WTC11 (cell line): ENCODE data around the gene SLC17A8. TPM values are rescaled to one million over a fixed set of nuclear protein-coding genes. Genes with fewer than 3 reads are reported as not detected.

Source experiments
- ATAC-seq: fragments of 200-7000 bp; cut with Tn5 transposase; 2 replicates; pipeline ENCODE4 v1.10.0; 2021; ENCODE audit warnings: mild to moderate bottlenecking, moderate library complexity
- CTCF ChIA-PET: fragments of 300-600 bp; sonication (Branson Sonifier 250); formaldehyde crosslinking; loops from one replicate; lab custom pipeline; 2021; ENCODE audit warnings: antibody characterized with exemption; lab: Charles Lee
- POLR2A ChIA-PET: fragments of 350-600 bp; sonication (Branson Sonifier 250); formaldehyde crosslinking; loops from one replicate; lab custom pipeline; 2021; ENCODE audit warnings: antibody characterized with exemption; lab: Charles Lee
- DNase-seq: peaks from one replicate; pipeline ENCODE4 v3.0.0; 2021; ENCODE audit warnings: low spot score
- H3K27ac Mint-ChIP-seq: 2 replicates; pipeline ENCODE4 v1.8.0; 2021; ENCODE audit warnings: mixed read lengths
- H3K27me3 Mint-ChIP-seq: 2 replicates; pipeline ENCODE4 v1.8.0; 2021; ENCODE audit warnings: low read depth, mild to moderate bottlenecking, moderate library complexity, mixed read lengths
- H3K36me3 Mint-ChIP-seq: 2 replicates; pipeline ENCODE4 v1.8.0; 2021; ENCODE audit warnings: mixed read lengths
- H3K4me1 Mint-ChIP-seq: 2 replicates; pipeline ENCODE4 v1.8.0; 2022; ENCODE audit warnings: mixed read lengths
- H3K4me3 Mint-ChIP-seq: 2 replicates; pipeline ENCODE4 v1.8.0; 2021; ENCODE audit warnings: mild to moderate bottlenecking, moderate library complexity, mixed read lengths
- H3K9me3 Mint-ChIP-seq: 2 replicates; pipeline ENCODE4 v1.8.0; 2021; ENCODE audit warnings: mixed read lengths
- FOXK1 ChIP-seq: sonication (generic); formaldehyde crosslinking; IDR thresholded peaks from 2 replicates; pipeline ENCODE4 v1.8.0; 2022; ENCODE audit warnings: mild to moderate bottlenecking, moderate library complexity, missing genetic modification reagents
- FOXP1 ChIP-seq: sonication (generic); formaldehyde crosslinking; IDR thresholded peaks from 2 replicates; pipeline ENCODE4 v1.8.0; 2022; ENCODE audit warnings: missing genetic modification reagents, mild to moderate bottlenecking, moderate library complexity, borderline replicate concordance
- FOXP4 ChIP-seq: sonication (generic); formaldehyde crosslinking; IDR thresholded peaks from 2 replicates; pipeline ENCODE4 v1.8.0; 2022; ENCODE audit warnings: mild to moderate bottlenecking, missing genetic modification reagents
- KAT7 ChIP-seq: sonication (generic); formaldehyde crosslinking; IDR thresholded peaks from 2 replicates; pipeline ENCODE4 v1.8.1; 2023; ENCODE audit warnings: missing genetic modification reagents, mild to moderate bottlenecking, borderline replicate concordance
- MYBL2 ChIP-seq: sonication (generic); formaldehyde crosslinking; IDR thresholded peaks from 2 replicates; pipeline ENCODE4 v1.8.1; 2023; ENCODE audit warnings: mild to moderate bottlenecking, moderate library complexity, missing genetic modification reagents
- PRDM15 ChIP-seq: sonication (generic); formaldehyde crosslinking; IDR thresholded peaks from 2 replicates; pipeline ENCODE4 v1.8.0; 2022; ENCODE audit warnings: missing genetic modification reagents
- SMAD3 ChIP-seq: sonication (generic); formaldehyde crosslinking; IDR thresholded peaks from 2 replicates; pipeline ENCODE4 v1.8.0; 2022; ENCODE audit warnings: missing genetic modification reagents, mild to moderate bottlenecking, borderline replicate concordance
- ZNF263 ChIP-seq: sonication (generic); formaldehyde crosslinking; IDR thresholded peaks from 2 replicates; pipeline ENCODE4 v1.8.1; 2022; ENCODE audit warnings: low read depth, mild to moderate bottlenecking, moderate library complexity, missing genetic modification reagents
- ZNF317 ChIP-seq: sonication (generic); formaldehyde crosslinking; IDR thresholded peaks from 2 replicates; pipeline ENCODE4 v1.8.1; 2023; ENCODE audit warnings: low read depth, mild to moderate bottlenecking, moderate library complexity, missing genetic modification reagents, borderline replicate concordance
- ZNF416 ChIP-seq: fragments of 250-450 bp; sonication (Bioruptor Pico); IDR thresholded peaks from 2 replicates; pipeline ENCODE4 v1.9.0; 2021; ENCODE audit warnings: mild to moderate bottlenecking, inconsistent platforms
- total RNA-seq: library from RNA; stranded (reverse); gene quantifications from 3 replicates; pipeline ENCODE4 v1.2.3, GENCODE V29; 2021
- TF ChIP-seq, protein P1 (sequence below): sonication (generic); formaldehyde crosslinking; IDR thresholded peaks from 2 replicates; pipeline ENCODE4 v1.8.1; 2022; ENCODE audit warnings: mild to moderate bottlenecking, moderate library complexity, missing genetic modification reagents
- TF ChIP-seq, protein P2 (sequence below): fragments of 250-450 bp; sonication (Bioruptor Pico); IDR thresholded peaks from 2 replicates; pipeline ENCODE4 v2.1.2; 2022; ENCODE audit warnings: mild to moderate bottlenecking, moderate library complexity
- TF ChIP-seq, protein P3 (sequence below): sonication (generic); formaldehyde crosslinking; IDR thresholded peaks from 2 replicates; pipeline ENCODE4 v1.8.1; 2023; ENCODE audit warnings: mild to moderate bottlenecking, missing genetic modification reagents, moderate library complexity
- TF ChIP-seq, protein P4 (sequence below): sonication (generic); formaldehyde crosslinking; IDR thresholded peaks from 2 replicates; pipeline ENCODE4 v1.8.1; 2022; ENCODE audit warnings: missing genetic modification reagents, borderline replicate concordance

The SLC17A8 gene
- total RNA-seq, 1 experiment from 2014 or later, result 0.26 TPM

DNA sequence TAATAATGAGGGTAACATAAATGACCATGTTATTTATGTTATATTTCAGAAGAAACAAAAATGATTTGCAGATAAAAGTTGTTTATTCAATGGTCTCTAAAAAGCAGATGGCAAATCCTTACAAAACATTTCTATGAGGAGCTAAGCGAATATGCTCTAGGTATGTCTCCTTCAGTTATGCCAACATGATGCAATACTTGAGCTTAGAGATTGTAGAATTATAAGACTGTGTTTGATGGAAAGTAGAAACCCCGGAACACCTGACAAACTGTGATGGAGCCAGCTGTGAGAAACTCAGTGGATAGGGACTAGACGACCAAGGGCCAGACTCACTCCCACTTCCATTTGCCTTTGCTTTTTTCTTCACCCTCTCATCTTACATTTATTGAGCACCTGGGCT lies 99.0 kb downstream of the SLC17A8 start (continued):
- TF ChIP-seq, protein P1, sequence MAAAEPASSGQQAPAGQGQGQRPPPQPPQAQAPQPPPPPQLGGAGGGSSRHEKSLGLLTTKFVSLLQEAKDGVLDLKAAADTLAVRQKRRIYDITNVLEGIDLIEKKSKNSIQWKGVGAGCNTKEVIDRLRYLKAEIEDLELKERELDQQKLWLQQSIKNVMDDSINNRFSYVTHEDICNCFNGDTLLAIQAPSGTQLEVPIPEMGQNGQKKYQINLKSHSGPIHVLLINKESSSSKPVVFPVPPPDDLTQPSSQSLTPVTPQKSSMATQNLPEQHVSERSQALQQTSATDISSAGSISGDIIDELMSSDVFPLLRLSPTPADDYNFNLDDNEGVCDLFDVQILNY (CRISPR knock-in tag), result no peak
- no peak for TF ChIP-seq ZNF263 (CRISPR knock-in tag)

- POLR2A ChIA-PET, result no interaction called here
Observed at GRCh38 chr12:100458191-100458590, 101.3 kb downstream of the SLC17A8 start.

More at GRCh38 chr12:100458191-100458590, 101.3 kb downstream of the SLC17A8 start:
- CTCF ChIA-PET, result no interaction called here
- Mint-ChIP-seq H3K4me3 (no peak overlapping the region), H3K4me1 (peaks cover 10% of the 10 kb centered on the region), H3K9me3 (no peaks in the 10 kb centered on the region), H3K36me3 (no peaks in the 10 kb centered on the region), H3K27ac (no peak overlapping the region), H3K27me3 (no peaks in the 10 kb centered on the region)
- no peak for ATAC-seq
- DNase-seq, result no peak
- TF ChIP-seq FOXP1 (no peak), ZNF317 (no peak), FOXP4 (CRISPR knock-in tag) (no peak), FOXK1 (no peak), KAT7 (CRISPR knock-in tag) (no peak), MYBL2 (CRISPR knock-in tag) (no peak), SMAD3 (no peak), ZNF416 (no peak), PRDM15 (CRISPR knock-in tag) (no peak), ZNF263 (CRISPR knock-in tag) (no peak)
- TF ChIP-seq, protein P2, sequence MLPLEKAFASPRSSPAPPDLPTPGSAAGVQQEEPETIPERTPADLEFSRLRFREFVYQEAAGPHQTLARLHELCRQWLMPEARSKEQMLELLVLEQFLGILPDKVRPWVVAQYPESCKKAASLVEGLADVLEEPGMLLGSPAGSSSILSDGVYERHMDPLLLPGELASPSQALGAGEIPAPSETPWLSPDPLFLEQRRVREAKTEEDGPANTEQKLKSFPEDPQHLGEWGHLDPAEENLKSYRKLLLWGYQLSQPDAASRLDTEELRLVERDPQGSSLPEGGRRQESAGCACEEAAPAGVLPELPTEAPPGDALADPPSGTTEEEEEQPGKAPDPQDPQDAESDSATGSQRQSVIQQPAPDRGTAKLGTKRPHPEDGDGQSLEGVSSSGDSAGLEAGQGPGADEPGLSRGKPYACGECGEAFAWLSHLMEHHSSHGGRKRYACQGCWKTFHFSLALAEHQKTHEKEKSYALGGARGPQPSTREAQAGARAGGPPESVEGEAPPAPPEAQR (CRISPR knock-in tag), result no peak
- TF ChIP-seq, protein P3, sequence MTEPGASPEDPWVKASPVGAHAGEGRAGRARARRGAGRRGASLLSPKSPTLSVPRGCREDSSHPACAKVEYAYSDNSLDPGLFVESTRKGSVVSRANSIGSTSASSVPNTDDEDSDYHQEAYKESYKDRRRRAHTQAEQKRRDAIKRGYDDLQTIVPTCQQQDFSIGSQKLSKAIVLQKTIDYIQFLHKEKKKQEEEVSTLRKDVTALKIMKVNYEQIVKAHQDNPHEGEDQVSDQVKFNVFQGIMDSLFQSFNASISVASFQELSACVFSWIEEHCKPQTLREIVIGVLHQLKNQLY (CRISPR knock-in tag), result no peak
- TF ChIP-seq, protein P4, sequence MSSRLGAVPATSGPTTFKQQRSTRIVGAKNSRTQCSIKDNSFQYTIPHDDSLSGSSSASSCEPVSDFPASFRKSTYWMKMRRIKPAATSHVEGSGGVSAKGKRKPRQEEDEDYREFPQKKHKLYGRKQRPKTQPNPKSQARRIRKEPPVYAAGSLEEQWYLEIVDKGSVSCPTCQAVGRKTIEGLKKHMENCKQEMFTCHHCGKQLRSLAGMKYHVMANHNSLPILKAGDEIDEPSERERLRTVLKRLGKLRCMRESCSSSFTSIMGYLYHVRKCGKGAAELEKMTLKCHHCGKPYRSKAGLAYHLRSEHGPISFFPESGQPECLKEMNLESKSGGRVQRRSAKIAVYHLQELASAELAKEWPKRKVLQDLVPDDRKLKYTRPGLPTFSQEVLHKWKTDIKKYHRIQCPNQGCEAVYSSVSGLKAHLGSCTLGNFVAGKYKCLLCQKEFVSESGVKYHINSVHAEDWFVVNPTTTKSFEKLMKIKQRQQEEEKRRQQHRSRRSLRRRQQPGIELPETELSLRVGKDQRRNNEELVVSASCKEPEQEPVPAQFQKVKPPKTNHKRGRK (CRISPR knock-in tag), result no peak
